GM19372 (cell line): ENCODE measurements around the gene ABCD1.
A peak's percentile ranks its signal among the peaks of the same experiment; 100 is the strongest.
"Not testable (repeated sequence)": the region's sequence is repeated elsewhere in the genome, so short reads cannot be mapped to it uniquely, and the experiment has no call there.

Experiments
- ATAC-seq: cut with Tn5 transposase; IDR thresholded peaks from one replicate; pipeline ENCODE4 v1.9.1; 2021; ENCODE audit warnings: mild to moderate bottlenecking, low read depth, moderate library complexity; ENCODE audit not compliant: unreplicated experiment

The ABCD1 gene

DNA sequence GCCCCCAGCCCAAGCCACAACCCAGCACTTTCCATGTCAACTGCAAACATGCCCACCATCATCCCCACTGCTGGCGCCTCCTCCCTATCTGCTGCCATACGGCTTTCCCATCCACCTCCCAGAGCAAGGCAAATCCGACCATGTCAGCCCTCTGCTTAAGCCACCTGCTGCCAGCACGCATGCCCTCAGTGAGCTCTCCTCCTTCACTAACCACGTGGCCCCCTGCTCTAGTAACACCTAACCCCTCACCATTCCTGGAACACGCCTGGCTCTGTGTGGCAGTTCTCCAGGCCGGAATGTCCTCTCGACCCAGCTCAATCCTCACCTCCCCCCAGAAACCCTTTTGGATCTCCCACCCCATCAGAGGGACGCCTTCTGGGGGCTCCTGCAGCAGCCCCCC lies 17.9 kb upstream of the ABCD1 start:
- ATAC-seq, result no peak

DNA sequence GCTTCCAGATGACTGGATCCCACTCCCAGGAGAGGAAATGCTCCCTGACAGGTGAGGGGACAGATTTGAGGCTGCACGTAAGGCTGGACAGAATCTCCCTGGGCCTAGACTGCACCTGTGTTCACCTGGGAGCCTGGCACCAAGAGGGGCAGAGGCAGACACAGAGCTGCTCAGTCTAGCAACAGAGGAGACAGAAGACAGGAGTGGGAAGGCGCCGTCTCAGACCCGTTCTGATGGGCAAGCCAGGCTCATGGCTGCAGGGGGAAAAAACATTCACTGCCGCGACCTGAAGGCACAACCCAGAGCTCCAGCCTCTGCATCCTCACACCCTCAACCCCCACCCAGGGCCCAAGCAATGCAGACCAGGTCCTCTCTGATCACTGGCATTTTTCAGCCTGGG lies 17.2 kb upstream of the ABCD1 start:
- no peak for ATAC-seq

DNA sequence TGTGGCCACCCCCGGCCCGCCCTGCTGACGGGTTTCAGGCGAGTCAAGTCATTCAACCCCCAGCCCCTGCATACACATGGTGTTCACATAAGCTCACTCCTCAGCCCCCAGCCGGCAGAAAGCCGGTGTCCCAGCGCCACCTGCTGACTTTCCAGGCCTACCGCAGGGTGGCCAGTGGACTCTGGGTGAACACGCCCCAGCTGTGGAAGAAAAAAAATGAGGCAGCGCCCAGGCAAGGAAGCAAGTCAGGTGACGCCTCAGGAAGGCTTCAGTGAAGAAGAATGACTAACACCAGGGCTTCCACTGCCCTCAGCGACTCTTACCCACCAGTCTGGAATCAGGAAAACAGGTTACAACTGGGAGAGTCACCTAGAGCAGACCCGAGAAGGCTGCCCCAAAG lies 16.2 kb upstream of the ABCD1 start:
- no peak for ATAC-seq

DNA sequence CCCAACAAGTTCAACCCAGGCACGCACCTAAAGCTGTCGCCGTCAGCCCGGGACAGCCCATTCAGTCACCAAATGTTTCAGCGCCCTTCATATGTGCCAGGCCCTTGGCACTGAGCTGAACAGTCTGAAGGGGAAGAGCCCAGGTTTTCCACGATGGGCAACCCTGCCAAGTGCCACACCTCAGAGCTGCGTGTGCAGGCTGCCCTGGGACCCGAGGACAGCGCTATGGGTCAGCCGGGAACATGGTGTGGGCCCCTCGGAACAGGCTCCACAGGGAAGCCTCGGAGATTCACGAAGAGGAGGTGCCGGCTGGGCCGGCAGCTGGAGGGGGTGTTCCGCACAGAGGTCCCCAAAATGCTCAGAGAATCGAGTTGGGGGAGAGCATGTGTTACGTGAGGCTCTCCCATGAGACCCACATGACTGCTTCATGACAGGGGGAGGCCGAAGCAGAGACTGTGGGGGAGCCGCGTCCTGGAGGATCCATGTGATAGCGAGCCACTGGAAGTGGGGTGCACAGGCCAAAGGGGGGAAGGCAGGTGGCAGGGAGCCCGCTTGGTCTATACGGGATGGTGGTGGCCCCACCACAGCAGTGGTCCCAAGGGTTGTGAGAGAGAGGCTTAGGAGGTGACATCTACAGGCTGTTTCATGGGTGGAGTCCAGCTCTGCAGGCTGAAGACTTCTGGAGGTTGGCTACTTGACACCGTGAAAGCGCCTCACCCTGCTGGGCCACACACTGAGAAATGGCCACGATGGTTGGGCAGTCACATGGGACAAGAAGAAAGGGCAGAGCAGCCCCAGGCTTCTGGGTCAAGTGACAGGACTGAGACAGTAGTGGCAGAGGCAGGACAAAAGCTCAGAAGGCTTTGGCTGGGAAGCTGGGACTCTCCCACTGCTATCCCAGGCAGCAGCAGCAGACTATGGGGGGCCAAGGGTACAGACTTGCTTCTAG lies 14.7 kb upstream of the ABCD1 start:
- no peak for ATAC-seq

DNA sequence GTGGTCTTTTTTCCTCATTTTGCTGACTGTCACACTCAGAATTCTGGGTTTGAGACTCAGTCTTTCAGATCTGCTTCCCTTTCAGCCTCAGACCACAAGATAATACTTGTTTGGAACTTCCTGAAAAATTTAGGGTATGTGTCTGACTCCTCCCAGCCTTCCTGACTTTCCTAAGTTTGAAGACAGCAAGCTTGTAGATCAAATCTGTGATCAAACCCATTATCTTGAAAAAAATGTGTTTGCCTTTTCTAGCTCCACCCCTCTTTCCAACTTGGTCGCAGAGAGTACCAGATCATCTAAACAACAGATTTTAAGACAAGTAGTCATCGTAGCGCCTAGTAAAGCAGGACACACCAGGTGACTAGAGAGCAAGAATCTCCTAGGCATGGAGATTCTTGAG lies 10.4 kb upstream of the ABCD1 start:
- ATAC-seq, result no peak

DNA sequence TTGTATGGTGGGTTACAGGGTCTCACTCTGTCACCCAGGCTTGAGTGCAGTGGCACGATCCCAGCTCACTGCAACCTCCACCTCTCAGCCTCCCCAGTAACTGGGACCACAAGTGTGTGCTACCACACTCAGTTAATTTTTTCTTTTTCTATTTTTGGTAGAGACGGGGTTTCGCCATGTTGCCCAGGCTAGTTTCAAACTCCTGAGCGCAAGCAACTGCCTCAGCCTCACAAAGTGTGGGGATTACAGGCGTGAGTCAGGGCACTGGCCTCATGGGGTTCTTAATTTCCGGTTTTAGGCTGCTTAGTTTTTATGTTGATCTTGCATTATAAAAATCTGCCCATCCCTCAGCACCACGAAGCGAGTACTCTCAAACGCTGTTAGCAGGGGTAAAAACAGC lies 7.2 kb upstream of the ABCD1 start:
- no peak for ATAC-seq

DNA sequence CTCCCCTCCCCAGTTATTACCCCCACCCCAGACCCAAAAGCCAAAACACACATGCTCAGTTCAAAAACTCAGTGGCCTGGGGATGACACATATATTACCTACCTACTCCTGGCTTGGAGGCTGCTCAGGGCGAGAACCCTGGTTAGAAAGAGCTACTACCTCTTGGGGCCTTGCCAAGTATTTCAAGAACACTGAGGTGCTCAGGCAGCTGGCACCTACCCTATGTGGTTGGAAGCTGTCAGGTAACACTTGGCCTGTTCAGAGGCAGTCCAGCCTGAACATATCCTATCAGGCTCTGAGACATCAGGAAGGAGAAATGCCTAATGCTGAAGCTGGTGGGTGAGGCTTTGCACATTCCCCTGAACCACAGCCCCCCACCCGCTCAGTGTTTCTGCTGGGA lies 5.4 kb upstream of the ABCD1 start:
- no peak for ATAC-seq

DNA sequence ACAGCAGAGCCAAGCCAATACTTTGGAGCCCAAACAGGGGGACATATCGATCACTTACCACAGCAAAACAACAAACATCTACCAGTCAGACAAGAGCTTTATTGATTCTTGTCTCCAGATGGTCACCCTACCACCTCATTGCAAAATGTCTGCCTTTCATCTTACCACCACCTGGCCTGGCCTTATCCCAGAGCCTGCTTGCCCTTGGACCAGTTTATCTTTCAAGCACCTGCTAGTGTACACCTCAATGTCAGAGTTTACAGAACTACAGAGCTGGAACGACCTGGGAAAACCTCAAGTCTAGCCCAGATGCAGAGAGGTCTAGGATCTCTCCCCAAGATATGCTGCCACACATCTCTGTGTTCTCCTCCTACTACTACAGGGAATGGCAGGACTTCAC lies 5.0 kb upstream of the ABCD1 start:
- ATAC-seq, result no peak

DNA sequence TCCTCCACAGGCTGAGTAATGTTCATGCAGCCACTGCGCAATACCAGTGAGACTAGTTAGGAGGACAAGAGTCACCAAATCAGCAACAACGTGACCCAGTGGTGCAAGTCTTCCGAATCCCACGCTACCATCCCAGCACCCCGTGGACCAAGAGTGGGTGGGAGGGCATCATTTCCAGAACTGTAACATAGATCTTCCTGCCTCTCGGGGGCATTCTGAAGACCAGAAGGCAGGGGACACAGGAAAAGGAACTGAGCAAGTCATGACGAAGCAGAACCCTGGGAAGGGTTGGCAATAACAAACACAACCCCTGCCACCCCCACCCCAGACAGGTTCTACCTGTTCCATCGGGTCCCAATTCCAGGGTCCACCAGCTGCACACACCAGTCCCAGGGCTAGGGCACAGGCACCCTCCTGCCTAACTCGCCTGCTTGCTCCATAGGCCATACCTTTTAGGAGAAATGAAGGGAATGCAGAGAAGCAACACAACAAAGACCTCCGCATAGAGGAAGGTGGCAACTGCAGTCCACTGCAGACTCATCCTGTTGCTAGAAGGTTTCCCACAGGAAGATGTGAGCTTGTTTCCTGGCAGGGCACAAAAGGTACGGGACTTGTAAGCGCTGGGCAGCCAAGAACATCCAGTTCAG lies 1.8 kb upstream of the ABCD1 start:
- ATAC-seq, result no peak

DNA sequence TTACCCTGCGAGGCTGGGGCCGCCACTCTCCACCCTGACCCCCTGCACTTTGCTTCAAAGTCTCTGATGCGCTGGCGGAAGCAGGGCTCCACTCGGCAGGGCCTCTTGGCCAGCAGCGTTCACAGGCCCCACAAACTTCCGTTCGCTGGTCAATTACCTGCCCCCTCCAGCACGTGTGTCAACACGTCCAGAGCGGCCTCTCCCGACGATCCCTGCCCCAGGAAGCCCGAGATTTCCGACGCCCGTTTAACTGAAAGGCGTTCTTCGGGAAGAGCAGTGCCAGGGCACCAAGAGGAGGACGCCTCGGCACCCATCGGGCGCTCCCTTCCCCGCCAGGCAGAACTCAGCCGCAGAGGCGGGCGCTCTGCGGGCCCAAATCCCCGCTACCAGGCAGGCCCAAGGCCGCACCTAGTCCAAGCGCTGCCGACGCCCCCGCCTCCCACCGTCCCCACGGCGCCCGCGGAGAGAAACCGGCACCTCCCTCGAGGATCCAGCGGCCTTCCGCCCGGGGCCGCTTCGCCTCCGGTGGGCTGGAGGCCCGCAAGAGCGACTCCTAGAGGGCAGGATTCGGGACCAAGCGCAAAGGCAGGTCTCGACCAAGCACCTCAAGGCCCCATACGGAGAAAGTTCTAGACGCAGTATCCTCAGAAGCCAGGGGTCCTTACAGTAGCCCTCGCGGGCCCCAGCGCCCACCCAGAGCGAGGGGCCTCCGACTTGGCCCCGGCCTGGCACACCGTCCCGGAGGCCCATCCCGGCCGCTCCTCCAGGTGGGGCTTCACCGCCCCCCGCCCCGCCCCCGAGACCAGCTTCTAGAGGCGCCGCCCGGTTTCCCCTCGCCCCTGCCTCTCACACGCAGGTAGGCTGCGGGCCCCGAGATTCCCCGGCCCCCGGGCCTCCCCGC lies 1.1 kb upstream of the ABCD1 start:
- peak; percentile 15 for ATAC-seq

DNA sequence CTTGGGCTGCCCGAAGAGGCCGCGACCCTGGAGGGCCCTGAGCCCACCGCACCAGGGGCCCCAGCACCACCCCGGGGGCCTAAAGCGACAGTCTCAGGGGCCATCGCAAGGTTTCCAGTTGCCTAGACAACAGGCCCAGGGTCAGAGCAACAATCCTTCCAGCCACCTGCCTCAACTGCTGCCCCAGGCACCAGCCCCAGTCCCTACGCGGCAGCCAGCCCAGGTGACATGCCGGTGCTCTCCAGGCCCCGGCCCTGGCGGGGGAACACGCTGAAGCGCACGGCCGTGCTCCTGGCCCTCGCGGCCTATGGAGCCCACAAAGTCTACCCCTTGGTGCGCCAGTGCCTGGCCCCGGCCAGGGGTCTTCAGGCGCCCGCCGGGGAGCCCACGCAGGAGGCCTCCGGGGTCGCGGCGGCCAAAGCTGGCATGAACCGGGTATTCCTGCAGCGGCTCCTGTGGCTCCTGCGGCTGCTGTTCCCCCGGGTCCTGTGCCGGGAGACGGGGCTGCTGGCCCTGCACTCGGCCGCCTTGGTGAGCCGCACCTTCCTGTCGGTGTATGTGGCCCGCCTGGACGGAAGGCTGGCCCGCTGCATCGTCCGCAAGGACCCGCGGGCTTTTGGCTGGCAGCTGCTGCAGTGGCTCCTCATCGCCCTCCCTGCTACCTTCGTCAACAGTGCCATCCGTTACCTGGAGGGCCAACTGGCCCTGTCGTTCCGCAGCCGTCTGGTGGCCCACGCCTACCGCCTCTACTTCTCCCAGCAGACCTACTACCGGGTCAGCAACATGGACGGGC lies 579 bp downstream of the ABCD1 start:
- ATAC-seq, result no peak

DNA sequence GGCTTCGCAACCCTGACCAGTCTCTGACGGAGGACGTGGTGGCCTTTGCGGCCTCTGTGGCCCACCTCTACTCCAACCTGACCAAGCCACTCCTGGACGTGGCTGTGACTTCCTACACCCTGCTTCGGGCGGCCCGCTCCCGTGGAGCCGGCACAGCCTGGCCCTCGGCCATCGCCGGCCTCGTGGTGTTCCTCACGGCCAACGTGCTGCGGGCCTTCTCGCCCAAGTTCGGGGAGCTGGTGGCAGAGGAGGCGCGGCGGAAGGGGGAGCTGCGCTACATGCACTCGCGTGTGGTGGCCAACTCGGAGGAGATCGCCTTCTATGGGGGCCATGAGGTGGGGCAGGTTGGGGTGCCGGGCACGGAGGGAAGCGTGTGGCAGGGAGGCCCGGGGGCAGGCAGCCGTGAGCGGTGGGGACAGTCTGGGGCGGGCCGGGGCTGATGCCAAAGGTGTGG lies 1.2 kb downstream of the ABCD1 start:
- no peak for ATAC-seq

DNA sequence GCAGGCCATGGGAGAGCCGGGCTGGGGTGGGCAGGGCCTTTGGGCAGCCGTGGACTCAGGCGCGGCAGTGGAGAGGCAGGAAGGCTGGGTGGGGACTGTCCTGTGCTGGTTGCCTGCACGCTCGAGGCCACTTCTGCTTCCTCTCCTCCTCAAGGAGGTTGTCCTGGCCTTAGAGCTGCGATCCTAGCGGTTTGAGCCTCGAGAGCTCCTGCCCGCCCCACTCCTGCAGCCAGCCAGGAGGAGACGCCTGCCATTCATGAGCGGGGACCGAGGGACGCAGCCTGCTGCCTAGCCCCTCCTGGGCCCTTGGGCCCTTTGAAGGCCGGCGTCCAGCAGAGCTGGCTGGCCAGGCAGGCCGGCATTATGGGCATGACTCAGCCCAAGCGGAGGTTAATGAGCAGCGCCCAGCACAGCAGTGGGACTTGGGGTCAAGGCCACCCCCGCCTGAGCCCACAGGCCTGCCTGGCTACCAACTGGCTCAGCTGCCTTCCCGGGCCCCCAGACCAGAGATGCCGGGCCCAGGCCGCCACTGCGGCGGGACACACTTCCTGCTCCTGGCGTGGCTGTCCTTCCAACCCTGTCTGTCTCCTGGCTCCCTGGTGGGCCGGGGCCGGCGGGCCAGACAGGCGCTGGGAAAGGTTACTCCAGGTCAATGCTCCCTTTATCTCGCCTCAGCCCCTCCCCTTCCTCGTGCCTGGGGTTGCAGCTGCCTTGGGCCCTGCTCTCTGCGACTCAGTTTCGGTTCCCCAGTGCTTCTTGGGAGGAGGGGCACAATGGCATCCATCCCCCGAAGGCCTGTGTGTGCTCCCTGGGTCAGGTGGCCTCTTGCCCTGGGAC lies 1.8 kb downstream of the ABCD1 start:
- ATAC-seq, result peak; percentile 33

DNA sequence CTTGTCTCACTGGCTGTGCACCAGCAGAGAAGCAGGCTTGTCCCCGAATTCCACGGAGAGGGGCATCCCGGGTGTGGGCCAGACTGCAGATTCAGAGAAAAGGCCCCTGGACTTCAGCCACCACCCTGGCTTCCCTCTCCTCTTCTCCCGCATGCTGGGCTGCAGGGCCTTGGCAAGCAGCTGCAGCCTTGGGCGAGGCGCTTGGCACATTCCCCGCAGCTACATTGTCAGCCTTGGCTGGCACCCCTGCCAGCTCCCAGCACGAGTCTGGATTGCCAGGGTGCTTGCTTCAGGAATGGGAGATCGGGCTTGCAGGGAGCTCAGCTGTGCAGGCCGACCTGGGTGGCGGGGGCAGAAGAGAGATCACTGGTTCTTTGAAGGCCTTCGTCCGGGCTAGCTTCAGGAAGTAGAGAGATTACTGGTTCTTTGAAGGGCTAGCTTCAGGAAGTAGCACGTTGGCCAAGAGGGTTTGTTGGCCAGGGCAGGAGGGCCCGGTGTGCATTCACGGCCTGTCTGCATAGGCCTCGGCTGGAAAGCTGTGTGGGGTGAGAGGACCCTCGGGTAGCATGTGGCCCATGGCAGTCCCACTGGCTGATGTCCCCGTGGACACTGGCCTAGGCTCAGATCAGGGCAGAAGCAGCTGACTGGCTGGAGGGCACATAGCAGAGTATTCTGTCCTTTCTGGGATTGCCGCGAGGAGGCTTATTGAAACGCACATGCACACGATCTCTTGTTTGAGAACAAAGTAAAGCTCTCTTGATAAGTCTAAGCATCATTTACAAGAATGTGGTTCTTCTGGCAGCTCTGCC lies 2.7 kb downstream of the ABCD1 start:
- no peak for ATAC-seq

DNA sequence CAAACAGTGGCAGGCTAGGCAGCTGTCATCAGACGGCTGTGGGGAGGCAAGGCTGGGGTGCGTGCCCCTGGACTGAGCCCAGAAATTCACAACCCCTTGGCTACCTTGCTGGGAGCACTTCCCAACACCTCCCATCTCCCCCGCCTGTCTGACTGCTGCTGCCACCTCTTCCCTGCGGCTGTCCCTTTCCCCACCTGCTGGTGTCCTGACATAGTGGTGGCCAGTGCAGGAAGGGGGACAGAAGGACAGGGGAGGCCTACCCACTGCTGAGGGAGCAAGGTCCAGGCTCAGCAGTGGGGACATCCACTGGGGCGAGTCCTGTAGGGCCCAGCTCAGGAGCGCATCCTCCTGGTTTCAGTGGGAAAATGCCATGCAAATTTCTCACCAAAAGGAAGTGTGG lies 3.4 kb downstream of the ABCD1 start:
- ATAC-seq, result no peak

DNA sequence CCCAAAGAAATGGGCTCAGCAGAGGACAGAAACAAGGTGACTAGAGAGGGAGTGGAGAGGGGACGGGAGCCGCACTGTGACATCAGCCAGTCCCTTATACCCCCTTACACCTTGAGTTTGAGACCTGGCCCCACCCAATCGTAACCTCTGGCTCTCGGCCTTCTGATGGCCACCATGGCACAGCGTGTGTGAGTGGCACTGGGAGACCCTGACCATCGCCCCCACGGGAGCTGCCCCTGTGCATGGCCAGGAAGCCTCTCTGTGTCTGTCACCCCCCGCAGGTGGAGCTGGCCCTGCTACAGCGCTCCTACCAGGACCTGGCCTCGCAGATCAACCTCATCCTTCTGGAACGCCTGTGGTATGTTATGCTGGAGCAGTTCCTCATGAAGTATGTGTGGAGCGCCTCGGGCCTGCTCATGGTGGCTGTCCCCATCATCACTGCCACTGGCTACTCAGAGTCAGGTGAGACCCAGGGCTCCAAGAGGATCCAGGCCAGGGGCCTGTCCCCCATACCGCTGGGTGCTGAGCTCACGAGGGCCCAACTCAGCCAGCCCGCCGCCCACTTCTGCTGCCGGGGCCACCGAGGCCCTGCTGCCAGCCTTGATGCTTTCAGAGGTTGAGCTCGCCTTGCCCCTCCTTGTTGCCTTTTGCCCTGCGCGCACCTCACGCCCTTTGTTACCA lies 4.4 kb downstream of the ABCD1 start:
- no peak for ATAC-seq

DNA sequence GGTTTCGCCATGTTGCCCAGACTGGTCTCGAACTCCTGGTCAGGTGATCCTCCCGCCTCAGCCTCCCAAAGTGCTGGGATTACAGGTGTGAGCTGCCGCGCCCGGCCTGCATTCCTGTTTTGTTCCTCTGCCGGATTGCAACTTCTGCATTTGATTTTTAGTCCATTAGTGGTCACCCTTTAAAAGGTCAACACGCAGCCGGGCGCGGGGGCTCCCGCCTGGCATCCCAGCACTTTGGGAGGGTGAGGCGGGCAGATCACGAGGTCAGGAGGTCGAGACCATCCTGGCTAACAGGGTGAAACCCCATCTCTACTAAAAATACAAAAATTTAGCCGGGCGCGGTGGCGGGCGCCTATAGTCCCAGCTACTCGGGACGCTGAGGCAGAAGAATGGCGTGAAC lies 5.5 kb downstream of the ABCD1 start:
- ATAC-seq, result not testable (repeated sequence)
